ENCODE data around the gene ANKHD1. TPM values are rescaled to one million over a fixed set of nuclear protein-coding genes. Genes with fewer than 3 reads are reported as not detected.

ANKHD1 gene
- 10 to 100 TPM; 35.4 to 49.7 (median 41.5) TPM for total RNA-seq (2021; fragmentation: NEBNext Ultra II Directional; extraction: Animal tissue kit (Norgen Biotek cat#: 25700))
- long read RNA-seq, partial matches to known transcripts = 16 of 32 reads
- long read RNA-seq, other reads (novel, unspliced or antisense) = 13 of 32 reads

GRCh38 chr5:140401362-140402257 is at the start of gene ANKHD1:
Gene ANKHD1, plus strand, starts transcription at chr5:140401833. Its CDS starts 135 bp downstream, at chr5:140401968.
- peaks cover 27% of the 10 kb centered on the region for H3K4me1 Mint-ChIP-seq (ENCODE audit: low read depth)
- no peaks in the 10 kb centered on the region for H3K9me3 Mint-ChIP-seq
- peak; percentile 100 for DNase-seq
- no peak for TF ChIP-seq CTCF (IDR thresholded peaks at IDR 0.05)
- no peaks in the 10 kb centered on the region for H3K36me3 Mint-ChIP-seq (ENCODE audit: low read depth)
- H3K4me3 Mint-ChIP-seq = no peak within 1 kb of the TSS
- H3K27me3 Mint-ChIP-seq (ENCODE audit: insufficient read depth) = no peaks in the 10 kb centered on the region; the same call in 1 of the 2 replicates
- no peak within 1 kb of the TSS; the same call in 1 of the 2 replicates for H3K27ac Mint-ChIP-seq

GRCh38 chr5:140355546-140355945 is 46.1 kb upstream of the ANKHD1 start:
- Mint-ChIP-seq H3K27me3 (ENCODE audit: insufficient read depth) (no peaks in the 10 kb centered on the region; the same call in 1 of the 2 replicates), H3K27ac (no peak overlapping the region)

GRCh38 chr5:140356853-140357725 is 44.5 kb upstream of the ANKHD1 start:
- no peaks in the 10 kb centered on the region for H3K9me3 Mint-ChIP-seq
- DNase-seq = no peak
- peak overlapping the region; percentile 75 for H3K4me3 Mint-ChIP-seq
- no peaks in the 10 kb centered on the region for H3K36me3 Mint-ChIP-seq (ENCODE audit: low read depth)
- no peak overlapping the region; the same call in 1 of the 2 replicates for H3K27ac Mint-ChIP-seq
- TF ChIP-seq CTCF (IDR thresholded peaks at IDR 0.05) = no peak
- no peaks in the 10 kb centered on the region; the same call in 1 of the 2 replicates for H3K27me3 Mint-ChIP-seq (ENCODE audit: insufficient read depth)
- H3K4me1 Mint-ChIP-seq (ENCODE audit: low read depth) = peaks cover 18% of the 10 kb centered on the region

More at GRCh38 chr5:140355546-140355945, 46.1 kb upstream of the ANKHD1 start:
- no peak overlapping the region for H3K4me3 Mint-ChIP-seq
- H3K36me3 Mint-ChIP-seq (ENCODE audit: low read depth) = no peaks in the 10 kb centered on the region
- H3K9me3 Mint-ChIP-seq = no peaks in the 10 kb centered on the region
- DNase-seq = no peak
- peaks cover 30% of the 10 kb centered on the region for H3K4me1 Mint-ChIP-seq (ENCODE audit: low read depth)
- no peak for TF ChIP-seq CTCF (IDR thresholded peaks at IDR 0.05)

GRCh38 chr5:140357726-140358093 is 43.9 kb upstream of the ANKHD1 start:
- Mint-ChIP-seq H3K27ac (peak overlapping the region; percentile 22; the same call in 1 of the 2 replicates), H3K4me3 (peak overlapping the region; percentile 75), H3K27me3 (ENCODE audit: insufficient read depth) (no peaks in the 10 kb centered on the region; the same call in 1 of the 2 replicates), H3K9me3 (no peaks in the 10 kb centered on the region), H3K4me1 (ENCODE audit: low read depth) (peaks cover 18% of the 10 kb centered on the region), H3K36me3 (ENCODE audit: low read depth) (no peaks in the 10 kb centered on the region)
- peak; percentile 93 for TF ChIP-seq CTCF (IDR thresholded peaks at IDR 0.05)
- DNase-seq = peak; percentile 78

GRCh38 chr5:140358738-140359310 is 42.8 kb upstream of the ANKHD1 start:
- DNase-seq = peak; percentile 43

More at GRCh38 chr5:140358738-140359310, 42.8 kb upstream of the ANKHD1 start:
- no peak overlapping the region for H3K4me3 Mint-ChIP-seq
- H3K36me3 Mint-ChIP-seq (ENCODE audit: low read depth) = no peaks in the 10 kb centered on the region
- H3K9me3 Mint-ChIP-seq = no peaks in the 10 kb centered on the region
- TF ChIP-seq CTCF (IDR thresholded peaks at IDR 0.05) = peak; percentile 80
- peaks cover 24% of the 10 kb centered on the region for H3K4me1 Mint-ChIP-seq (ENCODE audit: low read depth)
- no peaks in the 10 kb centered on the region; the same call in 1 of the 2 replicates for H3K27me3 Mint-ChIP-seq (ENCODE audit: insufficient read depth)
- H3K27ac Mint-ChIP-seq = no peak overlapping the region
